WTC11 (cell line): ENCODE results near the gene AMOTL1.

ENCODE experiments used
- CREB1 ChIP-seq: sonication (generic); formaldehyde crosslinking; IDR thresholded peaks from 2 replicates; pipeline ENCODE4 v1.8.0; 2023; ENCODE audit warnings: mild to moderate bottlenecking, missing genetic modification reagents
- JUN ChIP-seq: sonication (generic); formaldehyde crosslinking; IDR thresholded peaks from 2 replicates; pipeline ENCODE4 v1.8.0; 2023; ENCODE audit warnings: mild to moderate bottlenecking, missing genetic modification reagents
- SMAD4 ChIP-seq: sonication (generic); formaldehyde crosslinking; IDR thresholded peaks from 2 replicates; pipeline ENCODE4 v1.8.0; 2022; ENCODE audit warnings: mild to moderate bottlenecking, missing genetic modification reagents
- USF2 ChIP-seq: sonication (generic); formaldehyde crosslinking; IDR thresholded peaks from 2 replicates; pipeline ENCODE4 v1.8.1; 2023; ENCODE audit warnings: mild to moderate bottlenecking, missing genetic modification reagents, moderate library complexity
- ZBTB21 ChIP-seq: sonication (generic); formaldehyde crosslinking; IDR thresholded peaks from 2 replicates; pipeline ENCODE4 v1.8.1; 2023; ENCODE audit warnings: mild to moderate bottlenecking, missing genetic modification reagents, borderline replicate concordance
- ZBTB43 ChIP-seq: sonication (generic); formaldehyde crosslinking; IDR thresholded peaks from 2 replicates; pipeline ENCODE4 v1.8.1; 2023; ENCODE audit warnings: mild to moderate bottlenecking, missing genetic modification reagents
- ZNF232 ChIP-seq: sonication (generic); formaldehyde crosslinking; IDR thresholded peaks from 2 replicates; pipeline ENCODE4 v1.8.0; 2022; ENCODE audit warnings: mild to moderate bottlenecking, missing genetic modification reagents
- TF ChIP-seq, protein P1 (sequence below): sonication (generic); formaldehyde crosslinking; IDR thresholded peaks from 2 replicates; pipeline ENCODE4 v1.8.0; 2022; ENCODE audit warnings: mild to moderate bottlenecking, missing genetic modification reagents
- TF ChIP-seq, protein P2 (sequence below): fragments of 200-600 bp; IDR thresholded peaks from 2 replicates; pipeline ENCODE4 v1.8.0; 2022; ENCODE audit warnings: antibody characterized with exemption
- TF ChIP-seq, protein P3 (sequence below): sonication (generic); formaldehyde crosslinking; IDR thresholded peaks from 2 replicates; pipeline ENCODE4 v1.8.1; 2022; ENCODE audit warnings: low read depth, mild to moderate bottlenecking, moderate library complexity, missing genetic modification reagents, borderline replicate concordance

GRCh38 chr11:94725097-94725496 lies 43.1 kb upstream of the AMOTL1 start:
- no peak for TF ChIP-seq CREB1 (CRISPR knock-in tag)
- TF ChIP-seq, protein P1, sequence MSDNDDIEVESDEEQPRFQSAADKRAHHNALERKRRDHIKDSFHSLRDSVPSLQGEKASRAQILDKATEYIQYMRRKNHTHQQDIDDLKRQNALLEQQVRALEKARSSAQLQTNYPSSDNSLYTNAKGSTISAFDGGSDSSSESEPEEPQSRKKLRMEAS (CRISPR knock-in tag): no peak
- TF ChIP-seq, protein P2, sequence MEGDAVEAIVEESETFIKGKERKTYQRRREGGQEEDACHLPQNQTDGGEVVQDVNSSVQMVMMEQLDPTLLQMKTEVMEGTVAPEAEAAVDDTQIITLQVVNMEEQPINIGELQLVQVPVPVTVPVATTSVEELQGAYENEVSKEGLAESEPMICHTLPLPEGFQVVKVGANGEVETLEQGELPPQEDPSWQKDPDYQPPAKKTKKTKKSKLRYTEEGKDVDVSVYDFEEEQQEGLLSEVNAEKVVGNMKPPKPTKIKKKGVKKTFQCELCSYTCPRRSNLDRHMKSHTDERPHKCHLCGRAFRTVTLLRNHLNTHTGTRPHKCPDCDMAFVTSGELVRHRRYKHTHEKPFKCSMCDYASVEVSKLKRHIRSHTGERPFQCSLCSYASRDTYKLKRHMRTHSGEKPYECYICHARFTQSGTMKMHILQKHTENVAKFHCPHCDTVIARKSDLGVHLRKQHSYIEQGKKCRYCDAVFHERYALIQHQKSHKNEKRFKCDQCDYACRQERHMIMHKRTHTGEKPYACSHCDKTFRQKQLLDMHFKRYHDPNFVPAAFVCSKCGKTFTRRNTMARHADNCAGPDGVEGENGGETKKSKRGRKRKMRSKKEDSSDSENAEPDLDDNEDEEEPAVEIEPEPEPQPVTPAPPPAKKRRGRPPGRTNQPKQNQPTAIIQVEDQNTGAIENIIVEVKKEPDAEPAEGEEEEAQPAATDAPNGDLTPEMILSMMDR: no peak
- no peak for TF ChIP-seq SMAD4 (CRISPR knock-in tag)
- no peak for TF ChIP-seq ZBTB43 (CRISPR knock-in tag)
- TF ChIP-seq JUN (CRISPR knock-in tag): no peak
- TF ChIP-seq ZNF232 (CRISPR knock-in tag): no peak
- TF ChIP-seq ZBTB21 (CRISPR knock-in tag): no peak
- TF ChIP-seq USF2 (CRISPR knock-in tag): no peak
- TF ChIP-seq, protein P3, sequence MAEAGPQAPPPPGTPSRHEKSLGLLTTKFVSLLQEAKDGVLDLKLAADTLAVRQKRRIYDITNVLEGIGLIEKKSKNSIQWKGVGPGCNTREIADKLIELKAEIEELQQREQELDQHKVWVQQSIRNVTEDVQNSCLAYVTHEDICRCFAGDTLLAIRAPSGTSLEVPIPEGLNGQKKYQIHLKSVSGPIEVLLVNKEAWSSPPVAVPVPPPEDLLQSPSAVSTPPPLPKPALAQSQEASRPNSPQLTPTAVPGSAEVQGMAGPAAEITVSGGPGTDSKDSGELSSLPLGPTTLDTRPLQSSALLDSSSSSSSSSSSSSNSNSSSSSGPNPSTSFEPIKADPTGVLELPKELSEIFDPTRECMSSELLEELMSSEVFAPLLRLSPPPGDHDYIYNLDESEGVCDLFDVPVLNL (CRISPR knock-in tag): no peak
